ENCODE measurements around the gene LPIN2.
"Not testable (repeated sequence)": the region's sequence is repeated elsewhere in the genome, so short reads cannot be mapped to it uniquely, and the experiment has no call there.

The LPIN2 gene

GRCh38 chr18:3007491-3007890 lies 5.5 kb downstream of the LPIN2 start:
- H4K20me1 ChIP-seq (ENCODE audit: control insufficient read depth, insufficient read depth, low read depth, low read length) = no peaks in the 10 kb centered on the region

GRCh38 chr18:3005462-3005861 lies 7.5 kb downstream of the LPIN2 start:
- Histone ChIP-seq H3K4me2 (ENCODE audit: low read length) (no peak overlapping the region), H3K9me3 (ENCODE audit: control insufficient read depth, insufficient read depth, low read length) (no peaks in the 10 kb centered on the region), H4K20me1 (ENCODE audit: control insufficient read depth, insufficient read depth, low read depth, low read length) (no peaks in the 10 kb centered on the region), H3K79me2 (ENCODE audit: control insufficient read depth, low read length) (peaks cover 46% of the 10 kb centered on the region), H3K27me3 (ENCODE audit: control insufficient read depth, low read length) (no peaks in the 10 kb centered on the region), H3K4me1 (ENCODE audit: control insufficient read depth, low read length) (no peaks in the 10 kb centered on the region), H3K4me3 (ENCODE audit: low read length) (no peak overlapping the region), H3F3A (ENCODE audit: control insufficient read depth, insufficient read depth) (no peaks in the 10 kb centered on the region), H3K36me3 (ENCODE audit: control insufficient read depth, low read length) (peaks cover 21% of the 10 kb centered on the region), H3K9me2 (replicated peaks; ENCODE audit: control insufficient read depth, low read length) (no peaks in the 10 kb centered on the region), H3K27ac (ENCODE audit: low read depth, low read length) (no peak overlapping the region)
- no peak for TF ChIP-seq EZH2phosphoT487 (IDR thresholded peaks at IDR 0.05; ENCODE audit: borderline replicate concordance, low read length)
- no peak for TF ChIP-seq CTCF (IDR thresholded peaks at IDR 0.05; ENCODE audit: low read depth, low read length, poor library complexity, severe bottlenecking)

More at GRCh38 chr18:3007491-3007890, 5.5 kb downstream of the LPIN2 start:
- Histone ChIP-seq H3K27me3 (ENCODE audit: control insufficient read depth, low read length) (no peaks in the 10 kb centered on the region), H3K4me1 (ENCODE audit: control insufficient read depth, low read length) (peaks cover 9% of the 10 kb centered on the region), H3K9me2 (replicated peaks; ENCODE audit: control insufficient read depth, low read length) (no peaks in the 10 kb centered on the region), H3F3A (ENCODE audit: control insufficient read depth, insufficient read depth) (no peaks in the 10 kb centered on the region), H3K27ac (ENCODE audit: low read depth, low read length) (no peak overlapping the region), H3K79me2 (ENCODE audit: control insufficient read depth, low read length) (peaks cover 57% of the 10 kb centered on the region), H3K9me3 (ENCODE audit: control insufficient read depth, insufficient read depth, low read length) (no peaks in the 10 kb centered on the region), H3K4me3 (ENCODE audit: low read length) (no peak overlapping the region), H3K36me3 (ENCODE audit: control insufficient read depth, low read length) (peaks cover 27% of the 10 kb centered on the region), H3K4me2 (ENCODE audit: low read length) (no peak overlapping the region)
- no peak for TF ChIP-seq CTCF (IDR thresholded peaks at IDR 0.05; ENCODE audit: low read depth, low read length, poor library complexity, severe bottlenecking)
- no peak for TF ChIP-seq EZH2phosphoT487 (IDR thresholded peaks at IDR 0.05; ENCODE audit: borderline replicate concordance, low read length)

GRCh38 chr18:3003766-3004165 lies 9.2 kb downstream of the LPIN2 start:
- not testable (repeated sequence) for H4K20me1 ChIP-seq (ENCODE audit: control insufficient read depth, insufficient read depth, low read depth, low read length); H3K9me3 ChIP-seq (ENCODE audit: control insufficient read depth, insufficient read depth, low read length); H3K4me3 ChIP-seq (ENCODE audit: low read length); H3K27me3 ChIP-seq (ENCODE audit: control insufficient read depth, low read length); H3K4me2 ChIP-seq (ENCODE audit: low read length); H3K4me1 ChIP-seq (ENCODE audit: control insufficient read depth, low read length); H3K9me2 ChIP-seq (replicated peaks; ENCODE audit: control insufficient read depth, low read length); H3K27ac ChIP-seq (ENCODE audit: low read depth, low read length); H3F3A ChIP-seq (ENCODE audit: control insufficient read depth, insufficient read depth)
- peaks cover 14% of the 10 kb centered on the region for H3K36me3 ChIP-seq (ENCODE audit: control insufficient read depth, low read length)
- H3K79me2 ChIP-seq (ENCODE audit: control insufficient read depth, low read length) = peaks cover 43% of the 10 kb centered on the region

GRCh38 chr18:3002732-3003131 lies 10.2 kb downstream of the LPIN2 start:
- Histone ChIP-seq H3K27ac (ENCODE audit: low read depth, low read length) (no peak overlapping the region), H4K20me1 (ENCODE audit: control insufficient read depth, insufficient read depth, low read depth, low read length) (no peaks in the 10 kb centered on the region), H3K4me3 (ENCODE audit: low read length) (no peak overlapping the region), H3K36me3 (ENCODE audit: control insufficient read depth, low read length) (peaks cover 14% of the 10 kb centered on the region), H3K27me3 (ENCODE audit: control insufficient read depth, low read length) (no peaks in the 10 kb centered on the region), H3K9me2 (replicated peaks; ENCODE audit: control insufficient read depth, low read length) (no peaks in the 10 kb centered on the region), H3K79me2 (ENCODE audit: control insufficient read depth, low read length) (peaks cover 46% of the 10 kb centered on the region), H3K4me1 (ENCODE audit: control insufficient read depth, low read length) (no peaks in the 10 kb centered on the region), H3F3A (ENCODE audit: control insufficient read depth, insufficient read depth) (no peaks in the 10 kb centered on the region), H3K4me2 (ENCODE audit: low read length) (no peak overlapping the region), H3K9me3 (ENCODE audit: control insufficient read depth, insufficient read depth, low read length) (no peaks in the 10 kb centered on the region)
- TF ChIP-seq EZH2phosphoT487 (IDR thresholded peaks at IDR 0.05; ENCODE audit: borderline replicate concordance, low read length) (no peak), CTCF (IDR thresholded peaks at IDR 0.05; ENCODE audit: low read depth, low read length, poor library complexity, severe bottlenecking) (no peak)

All from DOHH2 (cell line).